Fibroblast of lung (primary cell): ENCODE measurements around the gene CENPP.

Source experiments
- EZH2 ChIP-seq: IDR thresholded peaks from 2 replicates; pipeline ENCODE4 v1.5.1; 2012; ENCODE audit warnings: low read length, control low read depth, mild to moderate bottlenecking; ENCODE audit errors: missing control alignments
- TF ChIP-seq, protein P1 (sequence below), 2 donors: IDR thresholded peaks in 1 of 2; conservative IDR thresholded peaks in 1 of 2; 1 replicate in 1 of 2; 2 replicates in 1 of 2; pipeline ENCODE4 v1.5.1; 2011 to 2012; ENCODE audit warnings: low read length in 2 of 2, control low read depth in 1 of 2, inconsistent platforms in 1 of 2, low read depth in 1 of 2, mild to moderate bottlenecking in 1 of 2

DNA sequence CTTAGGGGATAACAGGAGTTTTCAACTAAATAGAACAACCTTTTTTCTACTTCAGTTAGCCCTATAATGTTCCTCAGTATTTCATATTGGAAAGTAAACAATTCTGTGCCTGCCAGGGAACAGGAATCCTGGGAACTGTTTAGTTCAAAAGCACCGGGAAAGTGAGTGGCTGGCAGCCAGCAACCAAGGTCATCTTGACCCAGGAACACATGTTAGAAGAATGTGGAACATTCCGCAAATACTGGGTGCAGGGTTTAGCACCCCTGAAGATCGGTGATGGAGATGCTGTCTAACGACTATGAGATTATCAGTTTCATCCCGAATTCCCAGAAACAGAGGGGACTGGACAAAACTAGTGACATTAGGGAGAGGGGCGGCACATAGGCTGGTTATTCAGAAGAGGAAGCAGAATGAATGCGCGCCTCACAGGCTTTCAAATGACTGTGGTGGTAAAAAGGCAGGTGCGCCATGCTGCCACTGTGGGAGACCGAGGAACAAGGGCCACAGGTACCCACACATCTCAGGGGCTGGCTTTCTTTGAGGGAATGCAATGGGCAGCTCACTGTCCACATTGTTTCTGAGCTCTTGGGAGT, 293.0 kb downstream of the CENPP start:
- no peak for TF ChIP-seq EZH2
- TF ChIP-seq, protein P1, sequence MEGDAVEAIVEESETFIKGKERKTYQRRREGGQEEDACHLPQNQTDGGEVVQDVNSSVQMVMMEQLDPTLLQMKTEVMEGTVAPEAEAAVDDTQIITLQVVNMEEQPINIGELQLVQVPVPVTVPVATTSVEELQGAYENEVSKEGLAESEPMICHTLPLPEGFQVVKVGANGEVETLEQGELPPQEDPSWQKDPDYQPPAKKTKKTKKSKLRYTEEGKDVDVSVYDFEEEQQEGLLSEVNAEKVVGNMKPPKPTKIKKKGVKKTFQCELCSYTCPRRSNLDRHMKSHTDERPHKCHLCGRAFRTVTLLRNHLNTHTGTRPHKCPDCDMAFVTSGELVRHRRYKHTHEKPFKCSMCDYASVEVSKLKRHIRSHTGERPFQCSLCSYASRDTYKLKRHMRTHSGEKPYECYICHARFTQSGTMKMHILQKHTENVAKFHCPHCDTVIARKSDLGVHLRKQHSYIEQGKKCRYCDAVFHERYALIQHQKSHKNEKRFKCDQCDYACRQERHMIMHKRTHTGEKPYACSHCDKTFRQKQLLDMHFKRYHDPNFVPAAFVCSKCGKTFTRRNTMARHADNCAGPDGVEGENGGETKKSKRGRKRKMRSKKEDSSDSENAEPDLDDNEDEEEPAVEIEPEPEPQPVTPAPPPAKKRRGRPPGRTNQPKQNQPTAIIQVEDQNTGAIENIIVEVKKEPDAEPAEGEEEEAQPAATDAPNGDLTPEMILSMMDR (conservative IDR thresholded peaks at IDR 0.05 in 1 of 2, IDR thresholded peaks at IDR 0.05 in 1 of 2; ENCODE audit: low read depth in 1 of 2, low read length in 2 of 2): no peak
